Kidney tubule cell (primary cell): ENCODE data around the gene WDR90.
"Not testable (repeated sequence)": the region's sequence is repeated elsewhere in the genome, so short reads cannot be mapped to it uniquely, and the experiment has no call there.

Experiments
- DNase-seq: peaks from one replicate; pipeline ENCODE4 v3.0.0-alpha.2; 2018; ENCODE audit warnings: low spot score

WDR90 gene

GRCh38 chr16:689175-689897, 40.2 kb downstream of the WDR90 start:
- DNase-seq: no peak

GRCh38 chr16:691242-691641, 42.1 kb downstream of the WDR90 start:
- DNase-seq: not testable (repeated sequence)

- DNase-seq: no peak
These were observed 43.4 kb downstream of the WDR90 start for GRCh38 chr16:692356-693108.

- no peak for DNase-seq
These were observed 44.2 kb downstream of the WDR90 start for GRCh38 chr16:693364-693763.

GRCh38 chr16:693766-694165, 44.6 kb downstream of the WDR90 start:
- DNase-seq: no peak

- DNase-seq: no peak
These were observed 45.2 kb downstream of the WDR90 start for GRCh38 chr16:694187-694862.

GRCh38 chr16:694863-695354, 45.7 kb downstream of the WDR90 start:
- no peak for DNase-seq

GRCh38 chr16:695355-696089, 46.4 kb downstream of the WDR90 start:
- DNase-seq: peak; percentile 88

GRCh38 chr16:698911-699671, 49.9 kb downstream of the WDR90 start:
- no peak for DNase-seq

GRCh38 chr16:700684-701584, 51.8 kb downstream of the WDR90 start:
- no peak for DNase-seq

- no peak for DNase-seq
These were observed 53.2 kb downstream of the WDR90 start for GRCh38 chr16:702341-702740.

GRCh38 chr16:703406-703805, 54.2 kb downstream of the WDR90 start:
- DNase-seq: no peak

GRCh38 chr16:704047-704446, 54.9 kb downstream of the WDR90 start:
- DNase-seq: no peak

GRCh38 chr16:704552-705380, 55.6 kb downstream of the WDR90 start:
- no peak for DNase-seq

GRCh38 chr16:705431-706188, 56.4 kb downstream of the WDR90 start, which contains the start of gene FBXL16:
Gene FBXL16, minus strand, starts transcription at chr16:705801. Its CDS starts 8,396 bp downstream, at chr16:697405.
- no peak for DNase-seq

GRCh38 chr16:706189-707061, 57.3 kb downstream of the WDR90 start:
- no peak for DNase-seq

GRCh38 chr16:707062-707538, 57.9 kb downstream of the WDR90 start:
- no peak for DNase-seq
